KMS-11 (cell line): Measurements from ENCODE around the gene FHIT.

Experiments
- H2AFZ ChIP-seq: fragments of 200-600 bp; sonication (generic); 2 replicates; pipeline ENCODE4 v1.6.1; 2016; ENCODE audit warnings: antibody characterized with exemption, mixed run types, low read depth
- H3K27ac ChIP-seq: fragments of 200-600 bp; sonication (generic); 2 replicates; pipeline ENCODE4 v1.6.1; 2016; ENCODE audit warnings: mild to moderate bottlenecking, mixed run types
- H3K27me3 ChIP-seq: fragments of 200-600 bp; sonication (generic); 2 replicates; pipeline ENCODE4 v1.6.1; 2017; ENCODE audit warnings: mild to moderate bottlenecking, low read depth, mixed run types, moderate library complexity; ENCODE audit not compliant: insufficient read depth
- H3K36me3 ChIP-seq: fragments of 200-600 bp; sonication (generic); 2 replicates; pipeline ENCODE4 v1.6.1; 2017; ENCODE audit warnings: mild to moderate bottlenecking, mixed run types; ENCODE audit not compliant: insufficient read depth
- H3K4me1 ChIP-seq: fragments of 200-600 bp; sonication (generic); 2 replicates; pipeline ENCODE4 v1.6.1; 2016; ENCODE audit warnings: mild to moderate bottlenecking, low read depth, mixed run types; ENCODE audit not compliant: poor library complexity, severe bottlenecking
- H3K4me2 ChIP-seq: fragments of 200-600 bp; sonication (generic); 2 replicates; pipeline ENCODE4 v1.7.0; 2016; ENCODE audit warnings: mild to moderate bottlenecking, mixed run types
- H3K4me3 ChIP-seq: fragments of 200-600 bp; sonication (generic); IDR thresholded peaks from 2 replicates; pipeline ENCODE4 v1.6.1; 2017; ENCODE audit warnings: low read depth, low read length, mixed read lengths; ENCODE audit not compliant: insufficient read depth
- H3K79me2 ChIP-seq: fragments of 200-600 bp; sonication (generic); 2 replicates; pipeline ENCODE4 v1.6.1; 2016; ENCODE audit warnings: low read depth, mixed run types; ENCODE audit not compliant: insufficient read depth
- H3K9ac ChIP-seq: fragments of 200-600 bp; sonication (generic); 2 replicates; pipeline ENCODE4 v1.6.1; 2016; ENCODE audit warnings: mild to moderate bottlenecking, mixed run types
- H4K20me1 ChIP-seq: fragments of 200-600 bp; sonication (generic); 2 replicates; pipeline ENCODE4 v1.6.1; 2016; ENCODE audit warnings: mild to moderate bottlenecking, mixed run types; ENCODE audit not compliant: insufficient read depth
- CTCF ChIP-seq: fragments of 200-600 bp; sonication (generic); conservative IDR thresholded peaks from 2 replicates; pipeline ENCODE4 v1.6.1; 2017; ENCODE audit warnings: low read depth, mild to moderate bottlenecking, antibody characterized with exemption, low read length, moderate library complexity, mixed read lengths

FHIT gene

GRCh38 chr3:59895972-59896371, 1355.3 kb downstream of the FHIT start:
- no peak overlapping the region for H2AFZ ChIP-seq
- H3K4me2 ChIP-seq = no peak overlapping the region
- H4K20me1 ChIP-seq = no peaks in the 10 kb centered on the region
- TF ChIP-seq CTCF = no peak
- H3K4me3 ChIP-seq = no peak overlapping the region
- H3K4me1 ChIP-seq = no peaks in the 10 kb centered on the region
- H3K9ac ChIP-seq = no peak overlapping the region
- no peaks in the 10 kb centered on the region for H3K36me3 ChIP-seq
- no peaks in the 10 kb centered on the region for H3K27me3 ChIP-seq
- no peak overlapping the region for H3K27ac ChIP-seq
- H3K79me2 ChIP-seq = no peaks in the 10 kb centered on the region

- Histone ChIP-seq H2AFZ (no peak overlapping the region), H3K79me2 (no peaks in the 10 kb centered on the region), H3K4me2 (no peak overlapping the region), H3K27me3 (no peaks in the 10 kb centered on the region), H3K4me3 (no peak overlapping the region), H3K4me1 (no peaks in the 10 kb centered on the region), H4K20me1 (no peaks in the 10 kb centered on the region), H3K27ac (no peak overlapping the region), H3K9ac (no peak overlapping the region), H3K36me3 (no peaks in the 10 kb centered on the region)
- no peak for TF ChIP-seq CTCF
Measured at GRCh38 chr3:59894425-59895121, 1356.7 kb downstream of the FHIT start.

GRCh38 chr3:59890639-59891038, 1360.6 kb downstream of the FHIT start:
- H3K27me3 ChIP-seq = no peaks in the 10 kb centered on the region
- no peak overlapping the region for H3K4me2 ChIP-seq
- no peak overlapping the region for H2AFZ ChIP-seq
- no peak overlapping the region for H3K9ac ChIP-seq
- no peak overlapping the region for H3K27ac ChIP-seq
- no peak for TF ChIP-seq CTCF
- no peak overlapping the region for H3K4me3 ChIP-seq
- no peaks in the 10 kb centered on the region for H3K79me2 ChIP-seq
- no peaks in the 10 kb centered on the region for H4K20me1 ChIP-seq
- H3K4me1 ChIP-seq = no peaks in the 10 kb centered on the region
- H3K36me3 ChIP-seq = no peaks in the 10 kb centered on the region

- no peaks in the 10 kb centered on the region for H3K27me3 ChIP-seq
- H3K79me2 ChIP-seq = no peaks in the 10 kb centered on the region
- H3K4me3 ChIP-seq = no peak overlapping the region
- no peaks in the 10 kb centered on the region for H3K36me3 ChIP-seq
- H3K4me1 ChIP-seq = no peaks in the 10 kb centered on the region
- TF ChIP-seq CTCF = no peak
- H3K4me2 ChIP-seq = no peak overlapping the region
- H3K9ac ChIP-seq = no peak overlapping the region
- H3K27ac ChIP-seq = no peak overlapping the region
- no peaks in the 10 kb centered on the region for H4K20me1 ChIP-seq
- no peak overlapping the region for H2AFZ ChIP-seq
Measured at GRCh38 chr3:59886790-59887189, 1364.5 kb downstream of the FHIT start.
